ENCODE data around the gene XRCC3.

XRCC3 gene

GRCh38 chr14:103730490-103731035, 15.3 kb upstream of the XRCC3 start:
- 0 out of 2 replicates have a peak, but pooled peaks have one; percentile 5 for TF ChIP-seq CTCF (IDR thresholded peaks at IDR 0.05; ENCODE audit: control insufficient read depth, extremely low read depth, insufficient read depth)
- DNase-seq (ENCODE audit: low read depth), result no peak
- H3K4me3 ChIP-seq (ENCODE audit: low read depth, low read length), result no peak overlapping the region; the same call in 1 of the 2 replicates

- no peak for TF ChIP-seq CTCF (IDR thresholded peaks at IDR 0.05; ENCODE audit: control insufficient read depth, extremely low read depth, insufficient read depth)
- DNase-seq (ENCODE audit: low read depth), result no peak
- H3K4me3 ChIP-seq (ENCODE audit: low read depth, low read length), result peak overlapping the region; percentile 55
Measured at GRCh38 chr14:103729496-103730448, 14.5 kb upstream of the XRCC3 start.

- DNase-seq (ENCODE audit: low read depth), result peak; percentile 99
- peak; percentile 46 for TF ChIP-seq CTCF (IDR thresholded peaks at IDR 0.05; ENCODE audit: control insufficient read depth, extremely low read depth, insufficient read depth)
- peak overlapping the region; percentile 55 for H3K4me3 ChIP-seq (ENCODE audit: low read depth, low read length)
Measured at GRCh38 chr14:103728721-103729120, 13.5 kb upstream of the XRCC3 start.

- TF ChIP-seq CTCF (IDR thresholded peaks at IDR 0.05; ENCODE audit: control insufficient read depth, extremely low read depth, insufficient read depth), result no peak
- H3K4me3 ChIP-seq (ENCODE audit: low read depth, low read length), result peak overlapping the region; percentile 55
- DNase-seq (ENCODE audit: low read depth), result no peak
Measured at GRCh38 chr14:103728141-103728540, 12.9 kb upstream of the XRCC3 start.

- DNase-seq (ENCODE audit: low read depth), result peak; percentile 75
- TF ChIP-seq CTCF (IDR thresholded peaks at IDR 0.05; ENCODE audit: control insufficient read depth, extremely low read depth, insufficient read depth), result peak; percentile 78
- peak overlapping the region; percentile 55 for H3K4me3 ChIP-seq (ENCODE audit: low read depth, low read length)
Measured at GRCh38 chr14:103727313-103727980, 12.2 kb upstream of the XRCC3 start.

GRCh38 chr14:103726474-103726873, 11.2 kb upstream of the XRCC3 start:
- no peak for DNase-seq (ENCODE audit: low read depth)
- TF ChIP-seq CTCF (IDR thresholded peaks at IDR 0.05; ENCODE audit: control insufficient read depth, extremely low read depth, insufficient read depth), result no peak
- no peak overlapping the region for H3K4me3 ChIP-seq (ENCODE audit: low read depth, low read length)

Measured in LNCaP clone FGC (cell line).